ENCODE measurements around the gene PLA2G7. TPM values are rescaled to one million over a fixed set of nuclear protein-coding genes. Genes with fewer than 3 reads are reported as not detected.

Gene PLA2G7
- total and polyA plus RNA-seq, 2 of the 8 experiments (the other 6 are each of a cell fraction or from before 2014, with no cell fraction given): 1.5 to 2.2 TPM

GRCh38 chr6:46715141-46715540, 20.0 kb downstream of the PLA2G7 start:
- no peak overlapping the region for H3K23ac ChIP-seq (ENCODE audit: insufficient read length)
- H3K4me3 ChIP-seq (ENCODE audit: extremely low read depth in 1 of 4, insufficient read depth in 2 of 4, low read depth in 3 of 4, low read length in 4 of 4): no peak overlapping the region
- H3K56ac ChIP-seq (replicated peaks; ENCODE audit: insufficient read length, low read depth, low read length): no peak overlapping the region
- H3K27me3 ChIP-seq (replicated peaks in 1 of 4; ENCODE audit: control insufficient read depth in 3 of 4, extremely low read depth in 1 of 4, insufficient read depth in 3 of 4, low read length in 3 of 4): no peaks in the 10 kb centered on the region
- H4K5ac ChIP-seq (ENCODE audit: insufficient read length, low read depth, low read length): no peak overlapping the region
- H3K18ac ChIP-seq (ENCODE audit: extremely low read depth, low read length): no peak overlapping the region
- TF ChIP-seq SIX5 (IDR thresholded peaks at IDR 0.05; ENCODE audit: low read depth, low read length) (no peak), CBX8 (IDR thresholded peaks at IDR 0.05; ENCODE audit: borderline replicate concordance, low read depth, low read length) (no peak), CTBP2 (IDR thresholded peaks at IDR 0.05; ENCODE audit: borderline replicate concordance, insufficient read depth, insufficient read length, low read length) (no peak), POLR2A (IDR thresholded peaks at IDR 0.05; ENCODE audit: control extremely low read depth in 1 of 2, low read depth in 2 of 2, low read length in 2 of 2) (no peak), TAF7 (optimal IDR thresholded peaks at IDR 0.05; ENCODE audit: borderline replicate concordance, low read depth, low read length) (no peak), GTF2F1 (IDR thresholded peaks at IDR 0.05; ENCODE audit: borderline replicate concordance, low read depth, low read length) (no peak), POU5F1 (IDR thresholded peaks at IDR 0.05; ENCODE audit: low read depth, low read length) (no peak), TCF12 (IDR thresholded peaks at IDR 0.05; ENCODE audit: low read depth, low read length) (no peak), SRF (IDR thresholded peaks at IDR 0.05; ENCODE audit: low read depth, low read length) (no peak), EP300 (IDR thresholded peaks at IDR 0.05; ENCODE audit: borderline replicate concordance in 1 of 2, low read depth in 2 of 2, low read length in 2 of 2) (no peak), KDM5A (IDR thresholded peaks at IDR 0.05; ENCODE audit: low read length) (no peak)
- TF ChIP-seq, protein P1, sequence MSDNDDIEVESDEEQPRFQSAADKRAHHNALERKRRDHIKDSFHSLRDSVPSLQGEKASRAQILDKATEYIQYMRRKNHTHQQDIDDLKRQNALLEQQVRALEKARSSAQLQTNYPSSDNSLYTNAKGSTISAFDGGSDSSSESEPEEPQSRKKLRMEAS (IDR thresholded peaks at IDR 0.05): no peak
- H2BK15ac ChIP-seq (ENCODE audit: low read length): no peak overlapping the region
- no peak for FAIRE-seq
- H3K79me1 ChIP-seq (ENCODE audit: low read depth, low read length): no peaks in the 10 kb centered on the region
- H4K91ac ChIP-seq (replicated peaks; ENCODE audit: insufficient read length, low read length): no peak overlapping the region
- H2AK5ac ChIP-seq (ENCODE audit: low read depth, low read length): no peak overlapping the region
- H2BK20ac ChIP-seq (ENCODE audit: low read length): no peak overlapping the region
- H3K14ac ChIP-seq (ENCODE audit: insufficient read length): no peak overlapping the region
- ChIA-PET CTCF (ENCODE audit: partially characterized antibody) (no interaction called here), POLR2A (ENCODE audit: partially characterized antibody) (no interaction called here)
- no peak overlapping the region for H2BK120ac ChIP-seq (replicated peaks; ENCODE audit: low read depth, low read length)
- no peaks in the 10 kb centered on the region for H3K79me2 ChIP-seq (ENCODE audit: control insufficient read depth in 1 of 2, insufficient read depth in 2 of 2, low read length in 2 of 2)
- no peak overlapping the region for H3K4me2 ChIP-seq (ENCODE audit: insufficient read depth in 1 of 2, low read depth in 2 of 2, low read length in 2 of 2)
- no peaks in the 10 kb centered on the region for H4K20me1 ChIP-seq (replicated peaks in 1 of 2; ENCODE audit: control insufficient read depth in 1 of 2, insufficient read depth in 2 of 2, low read length in 2 of 2)
- H3K4ac ChIP-seq (replicated peaks; ENCODE audit: insufficient read length, low read depth, low read length): no peak overlapping the region
- H4K8ac ChIP-seq (ENCODE audit: extremely low read depth, insufficient read depth, low read length): no peak overlapping the region
- no peaks in the 10 kb centered on the region for H3K23me2 ChIP-seq (ENCODE audit: low read depth, low read length)
- no peaks in the 10 kb centered on the region for H3K9me3 ChIP-seq (ENCODE audit: insufficient read depth in 2 of 2, low read depth in 1 of 2, low read length in 1 of 2)
- no peak overlapping the region for H2BK12ac ChIP-seq (ENCODE audit: low read depth, low read length)
- H3K27ac ChIP-seq (ENCODE audit: low read depth, low read length): no peak overlapping the region
- no peak overlapping the region for H3K9ac ChIP-seq (replicated peaks in 1 of 4; ENCODE audit: extremely low read depth in 1 of 4, low read depth in 3 of 4, low read length in 3 of 4)
- no peak overlapping the region for H2BK5ac ChIP-seq (ENCODE audit: low read depth, low read length)
- no peaks in the 10 kb centered on the region for H3K36me3 ChIP-seq (ENCODE audit: control insufficient read depth in 2 of 4, insufficient read depth in 4 of 4, low read length in 3 of 4)
- no peak for DNase-seq (ENCODE audit: low read depth in 1 of 2, low spot score in 2 of 2)
- no peaks in the 10 kb centered on the region for H3K4me1 ChIP-seq (replicated peaks in 1 of 4; ENCODE audit: control insufficient read depth in 3 of 4, insufficient read depth in 4 of 4, low read length in 3 of 4)
- no peak overlapping the region for H2AFZ ChIP-seq (ENCODE audit: low read length)

Data from H1 (cell line).